GM21825 (cell line): ENCODE results near the gene EIF2S3.
"Not testable (repeated sequence)": the region's sequence is repeated elsewhere in the genome, so short reads cannot be mapped to it uniquely, and the experiment has no call there.

ENCODE experiments used
- ATAC-seq: cut with Tn5 transposase; IDR thresholded peaks from one replicate; pipeline ENCODE4 v1.9.1; 2021; ENCODE audit warnings: mild to moderate bottlenecking, moderate library complexity; ENCODE audit not compliant: unreplicated experiment

The EIF2S3 gene

GRCh38 chrX:24054182-24055042 is at the start of gene EIF2S3:
TSS of gene EIF2S3 (plus strand) at chrX:24054956. CDS start at chrX:24054969, 13 bp downstream.
- peak; percentile 91 for ATAC-seq

- peak; percentile 41 for ATAC-seq
These were observed 49.7 kb upstream of the EIF2S3 start for GRCh38 chrX:24005028-24005427.

GRCh38 chrX:24005867-24006266 is 48.9 kb upstream of the EIF2S3 start:
- ATAC-seq = no peak

GRCh38 chrX:24012266-24012665 is 42.5 kb upstream of the EIF2S3 start:
- no peak for ATAC-seq

GRCh38 chrX:24014388-24015018 is 40.3 kb upstream of the EIF2S3 start:
- peak; percentile 64 for ATAC-seq

GRCh38 chrX:24017674-24018073 is 37.1 kb upstream of the EIF2S3 start:
- no peak for ATAC-seq

GRCh38 chrX:24018809-24019208 is 35.9 kb upstream of the EIF2S3 start:
- ATAC-seq = no peak

GRCh38 chrX:24019448-24019847 is 35.3 kb upstream of the EIF2S3 start:
- no peak for ATAC-seq

GRCh38 chrX:24020306-24020876 is 34.4 kb upstream of the EIF2S3 start:
- no peak for ATAC-seq

GRCh38 chrX:24023544-24023943 is 31.2 kb upstream of the EIF2S3 start:
- no peak for ATAC-seq

- no peak for ATAC-seq
These were observed 30.6 kb upstream of the EIF2S3 start for GRCh38 chrX:24023972-24024669.

- ATAC-seq = peak; percentile 91
These were observed 29.7 kb upstream of the EIF2S3 start for GRCh38 chrX:24024819-24025740.

GRCh38 chrX:24025741-24026403 is 28.9 kb upstream of the EIF2S3 start:
- peak; percentile 13 for ATAC-seq

- no peak for ATAC-seq
These were observed 28.3 kb upstream of the EIF2S3 start for GRCh38 chrX:24026432-24026831.

- no peak for ATAC-seq
These were observed 27.7 kb upstream of the EIF2S3 start, which contains the start of gene KLHL15 for GRCh38 chrX:24027086-24027485. TSS of gene KLHL15 (minus strand) at chrX:24027186. CDS start at chrX:24006693, 20,493 bp downstream.

GRCh38 chrX:24027985-24028384 is 26.8 kb upstream of the EIF2S3 start:
- ATAC-seq = no peak

GRCh38 chrX:24030597-24030996 is 24.2 kb upstream of the EIF2S3 start:
- ATAC-seq = no peak

- no peak for ATAC-seq
These were observed 20.3 kb upstream of the EIF2S3 start for GRCh38 chrX:24034485-24034884.

- no peak for ATAC-seq
These were observed 17.0 kb upstream of the EIF2S3 start for GRCh38 chrX:24037729-24038128.

GRCh38 chrX:24046060-24046459 is 8.7 kb upstream of the EIF2S3 start:
- ATAC-seq = not testable (repeated sequence)
